ENCODE measurements around the gene PTRH1. TPM values are rescaled to one million over a fixed set of nuclear protein-coding genes. Genes with fewer than 3 reads are reported as not detected.

The PTRH1 gene
- total and polyA plus RNA-seq, 2 of the 4 experiments (the other 2 are of a cell fraction): 5.4 to 14.8 TPM

DNA sequence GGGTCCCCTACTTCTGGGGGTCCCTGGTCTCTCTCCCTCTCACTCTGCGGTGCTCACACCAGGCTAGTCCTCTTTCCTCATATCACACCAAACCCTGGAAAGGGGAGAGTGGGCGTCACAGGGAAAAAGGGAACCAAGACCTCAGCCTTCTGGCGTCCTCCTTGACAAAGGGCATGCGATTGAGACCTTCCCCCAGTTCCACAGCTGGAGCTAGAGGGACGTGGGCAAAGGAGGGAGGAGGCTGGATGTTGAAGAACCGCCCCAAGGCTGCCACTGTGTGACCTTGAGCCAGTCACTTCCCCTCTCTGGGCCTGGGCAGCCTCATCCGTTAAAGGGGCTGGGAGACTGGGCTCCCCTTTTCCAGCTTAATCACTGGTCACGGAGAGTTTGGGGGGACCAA lies 38.2 kb upstream of the PTRH1 start:
- dilution Hi-C loops (cut with HindIII; ENCODE audit: low sequenced_read_pairs, unreplicated experiment): no loop called here
- no peak for TF ChIP-seq POLR2A (IDR thresholded peaks at IDR 0.05; ENCODE audit: low read depth, low read length)
- TF ChIP-seq RAD21 (IDR thresholded peaks at IDR 0.05; ENCODE audit: low read length): no peak
- TF ChIP-seq BHLHE40 (IDR thresholded peaks at IDR 0.05; ENCODE audit: low read depth, low read length): no peak
- TF ChIP-seq CEBPB (IDR thresholded peaks at IDR 0.05; ENCODE audit: low read depth, low read length): no peak
- TF ChIP-seq, protein P1, sequence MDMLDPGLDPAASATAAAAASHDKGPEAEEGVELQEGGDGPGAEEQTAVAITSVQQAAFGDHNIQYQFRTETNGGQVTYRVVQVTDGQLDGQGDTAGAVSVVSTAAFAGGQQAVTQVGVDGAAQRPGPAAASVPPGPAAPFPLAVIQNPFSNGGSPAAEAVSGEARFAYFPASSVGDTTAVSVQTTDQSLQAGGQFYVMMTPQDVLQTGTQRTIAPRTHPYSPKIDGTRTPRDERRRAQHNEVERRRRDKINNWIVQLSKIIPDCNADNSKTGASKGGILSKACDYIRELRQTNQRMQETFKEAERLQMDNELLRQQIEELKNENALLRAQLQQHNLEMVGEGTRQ (IDR thresholded peaks at IDR 0.05; ENCODE audit: low read depth, low read length): no peak
- no peak for TF ChIP-seq MAZ (IDR thresholded peaks at IDR 0.05; ENCODE audit: borderline replicate concordance, low read depth, low read length)
- no peak for TF ChIP-seq SMC3 (IDR thresholded peaks at IDR 0.05; ENCODE audit: low read depth, low read length)
- no peak for TF ChIP-seq FOS (IDR thresholded peaks at IDR 0.05; ENCODE audit: low read depth, low read length)
- TF ChIP-seq RFX5 (IDR thresholded peaks at IDR 0.05; ENCODE audit: low read depth, low read length): no peak
- TF ChIP-seq NFE2L2 (IDR thresholded peaks at IDR 0.05; ENCODE audit: low read depth, low read length): no peak
- TF ChIP-seq MXI1 (IDR thresholded peaks at IDR 0.05; ENCODE audit: borderline replicate concordance, low read depth, low read length): no peak
- TF ChIP-seq RCOR1 (IDR thresholded peaks at IDR 0.05; ENCODE audit: insufficient replicate concordance, low read length): no peak
- no peak for TF ChIP-seq MAFK (IDR thresholded peaks at IDR 0.05; ENCODE audit: low read depth, low read length)
- Histone ChIP-seq H2BK20ac (ENCODE audit: low read depth, low read length) (no peak overlapping the region), H2BK15ac (ENCODE audit: low read depth, low read length) (no peak overlapping the region), H2AFZ (replicated peaks; ENCODE audit: low read length, poor library complexity) (no peak overlapping the region), H3K18ac (ENCODE audit: low read depth, low read length) (no peak overlapping the region), H2BK120ac (ENCODE audit: low read depth, low read length) (no peak overlapping the region), H3K4me2 (ENCODE audit: low read depth, low read length) (no peak overlapping the region), H2BK5ac (ENCODE audit: low read depth, low read length, poor library complexity, severe bottlenecking) (no peak overlapping the region), H4K20me1 (ENCODE audit: insufficient read depth, low read length) (peaks cover 6% of the 10 kb centered on the region; the same call in 1 of the 2 replicates), H4K91ac (ENCODE audit: insufficient read depth, low read depth, low read length) (no peak overlapping the region), H3K36me3 (ENCODE audit: control insufficient read depth, insufficient read depth, low read length) (no peaks in the 10 kb centered on the region), H4K5ac (ENCODE audit: low read depth, low read length) (no peak overlapping the region), H3K4me1 (ENCODE audit: control insufficient read depth, insufficient read depth, low read length) (no peaks in the 10 kb centered on the region), H3K79me1 (ENCODE audit: low read depth in 1 of 2, low read length in 2 of 2) (no peaks in the 10 kb centered on the region), H4K8ac (ENCODE audit: low read depth in 2 of 2, low read length in 2 of 2) (no peak overlapping the region), H3K9ac (ENCODE audit: low read depth, low read length) (no peak overlapping the region), H3K14ac (replicated peaks; ENCODE audit: low read depth, low read length) (no peak overlapping the region), H3K9me3 (ENCODE audit: control insufficient read depth, insufficient read depth, low read length) (no peaks in the 10 kb centered on the region), H3K56ac (ENCODE audit: extremely low read depth, insufficient read depth, low read length) (no peak overlapping the region), H3K4ac (ENCODE audit: low read depth, low read length) (no peak overlapping the region), H2AK5ac (ENCODE audit: low read depth, low read length) (no peak overlapping the region), H3K27ac (ENCODE audit: insufficient read depth, low read length) (no peak overlapping the region), H3K4me3 (ENCODE audit: insufficient read depth, low read depth, low read length) (no peak overlapping the region), H2AK9ac (replicated peaks; ENCODE audit: low read depth, low read length, poor library complexity) (no peak overlapping the region), H3K27me3 (ENCODE audit: control insufficient read depth, insufficient read depth, low read length) (peaks cover 59% of the 10 kb centered on the region), H3K23ac (ENCODE audit: low read depth, low read length) (no peak overlapping the region), H3K9me1 (ENCODE audit: insufficient read depth, low read length) (peaks cover 3% of the 10 kb centered on the region; the same call in 1 of the 2 replicates)
- ChIA-PET CTCF (no interaction called here), POLR2A (ENCODE audit: unreplicated experiment) (no interaction called here)
- intact Hi-C loops (cut with micrococcal nuclease): no loop called here
- ATAC-seq (ENCODE audit: low read depth) (no peak), DNase-seq (no peak)
- no TSS peak for BruUV-seq (replicated peaks)
- no CpG with 5 or more reads among the region's 8 CpGs for WGBS, 2 experiments (ENCODE audit: extremely low coverage in 2 of 2, insufficient read length in 1 of 2)
- in situ Hi-C loops (cut with MboI; ENCODE audit: low sequenced_read_pairs): no loop called here

Measured in IMR-90 (cell line).